K562 (cell line): ENCODE results near the gene MYL9. TPM values are rescaled to one million over a fixed set of nuclear protein-coding genes. Genes with fewer than 3 reads are reported as not detected.

Source experiments
- AFF1 ChIP-seq, 2 experiments: fragments of 450-650 bp; IDR thresholded peaks; 2 replicates each; pipeline ENCODE4 v1.6.1; 2018; ENCODE audit warnings: mild to moderate bottlenecking in 2 of 2, low read depth in 1 of 2; ENCODE audit not compliant: partially characterized antibody in 2 of 2
- FOXP1 ChIP-seq: sonication (generic); formaldehyde crosslinking; IDR thresholded peaks from 2 replicates; pipeline ENCODE4 v1.8.0; 2022; ENCODE audit warnings: mild to moderate bottlenecking, missing genetic modification reagents
- HIVEP1 ChIP-seq: fragments of 250-450 bp; sonication (Bioruptor Pico); IDR thresholded peaks from 2 replicates; pipeline ENCODE4 v1.4.0; 2020; ENCODE audit warnings: mild to moderate bottlenecking
- NFIX ChIP-seq: fragments of 250-450 bp; sonication (Bioruptor Pico); IDR thresholded peaks from 2 replicates; pipeline ENCODE4 v1.4.0; 2020; ENCODE audit warnings: low read depth, mild to moderate bottlenecking, moderate library complexity
- NFRKB ChIP-seq: fragments of 450-650 bp; IDR thresholded peaks from 2 replicates; pipeline ENCODE4 v1.6.1; 2016; ENCODE audit warnings: low read depth
- NKRF ChIP-seq: fragments of 450-650 bp; IDR thresholded peaks from 2 replicates; pipeline ENCODE4 v1.6.1; 2016; ENCODE audit warnings: borderline replicate concordance
- SMARCA5 ChIP-seq: fragments of 450-650 bp; IDR thresholded peaks from 2 replicates; pipeline ENCODE4 v1.6.1; 2016
- TEAD4 ChIP-seq, 2 experiments: sonication (generic) in 1 of 2; formaldehyde crosslinking in 1 of 2; IDR thresholded peaks; 2 replicates each; pipeline versions ENCODE4 v1.6.1 to v1.8.0; 2012 to 2022; ENCODE audit warnings: borderline replicate concordance in 1 of 2, inconsistent platforms in 1 of 2, low read length in 1 of 2, mild to moderate bottlenecking in 1 of 2, missing genetic modification reagents in 1 of 2
- ZBTB7A ChIP-seq: IDR thresholded peaks from 2 replicates; pipeline ENCODE4 v1.6.1; 2011; ENCODE audit warnings: low read depth, mild to moderate bottlenecking, low read length, moderate library complexity, borderline replicate concordance; ENCODE audit not compliant: control insufficient read depth
- ZKSCAN8 ChIP-seq: fragments of 200-800 bp; sonication (Bioruptor generic); IDR thresholded peaks from 2 replicates; pipeline ENCODE4 v1.6.1; 2016; ENCODE audit warnings: missing genetic modification characterization, missing compliant biosample characterization
- polyA plus RNA-seq, 8 experiments: library from polyadenylated mRNA; depleted of rRNA in 4 of 8; stranded (reverse) in 5 of 8; unstranded in 3 of 8; fragments of >200 nt; fragmentation: Nextera tagmentation in 2 of 8; fragmentation: Illumina TruSeq in 1 of 8; extraction: Ambion mirVana in 2 of 8; extraction: Trizol in 1 of 8; gene quantifications; 2 replicates each; pipeline versions ENCODE4 v1.2.1 to v1.2.3, GENCODE V29; 2011 to 2014; ENCODE audit warnings: inconsistent platforms in 1 of 8, missing spikeins in 1 of 8
- total RNA-seq, 7 experiments: library from RNA; depleted of rRNA in 6 of 7; stranded (reverse); fragments of >200 nt in 6 of 7; fragmentation: Illumina TruSeq in 2 of 7; extraction: Trizol in 2 of 7; gene quantifications; 2 replicates each; pipeline versions ENCODE4 v1.2.1 to v1.2.3, GENCODE V29; 2011 to 2021; ENCODE audit warnings: low replicate concordance in 1 of 7
- TF ChIP-seq, protein P1 (sequence below), 2 experiments: IDR thresholded peaks; 2 replicates each; pipeline ENCODE4 v1.6.1; 2011; ENCODE audit warnings: borderline replicate concordance in 1 of 2, control low read depth in 1 of 2, low read depth in 1 of 2, low read length in 1 of 2, mild to moderate bottlenecking in 1 of 2, mixed read lengths in 1 of 2, moderate library complexity in 1 of 2; ENCODE audit not compliant: insufficient read depth in 1 of 2, insufficient read length in 1 of 2, poor library complexity in 1 of 2, severe bottlenecking in 1 of 2; ENCODE audit errors: extremely low read depth in 1 of 2
- TF ChIP-seq, protein P2 (sequence below): fragments of 150-350 bp; IDR thresholded peaks from 2 replicates; pipeline ENCODE4 v1.6.1; 2014; ENCODE audit warnings: low read depth, mild to moderate bottlenecking, low read length, borderline replicate concordance
- TF ChIP-seq, protein P3 (sequence below): IDR thresholded peaks from 3 replicates; pipeline ENCODE4 v1.6.1; 2011; ENCODE audit warnings: borderline replicate concordance, mild to moderate bottlenecking; ENCODE audit not compliant: insufficient read length, insufficient read depth

MYL9 gene
- total and polyA plus RNA-seq, 9 of the 15 experiments (the other 6 are each of a cell fraction or from before 2014, with no cell fraction given), result 0.11 to 3.2 (median 0.81) TPM; not detected in 1

DNA sequence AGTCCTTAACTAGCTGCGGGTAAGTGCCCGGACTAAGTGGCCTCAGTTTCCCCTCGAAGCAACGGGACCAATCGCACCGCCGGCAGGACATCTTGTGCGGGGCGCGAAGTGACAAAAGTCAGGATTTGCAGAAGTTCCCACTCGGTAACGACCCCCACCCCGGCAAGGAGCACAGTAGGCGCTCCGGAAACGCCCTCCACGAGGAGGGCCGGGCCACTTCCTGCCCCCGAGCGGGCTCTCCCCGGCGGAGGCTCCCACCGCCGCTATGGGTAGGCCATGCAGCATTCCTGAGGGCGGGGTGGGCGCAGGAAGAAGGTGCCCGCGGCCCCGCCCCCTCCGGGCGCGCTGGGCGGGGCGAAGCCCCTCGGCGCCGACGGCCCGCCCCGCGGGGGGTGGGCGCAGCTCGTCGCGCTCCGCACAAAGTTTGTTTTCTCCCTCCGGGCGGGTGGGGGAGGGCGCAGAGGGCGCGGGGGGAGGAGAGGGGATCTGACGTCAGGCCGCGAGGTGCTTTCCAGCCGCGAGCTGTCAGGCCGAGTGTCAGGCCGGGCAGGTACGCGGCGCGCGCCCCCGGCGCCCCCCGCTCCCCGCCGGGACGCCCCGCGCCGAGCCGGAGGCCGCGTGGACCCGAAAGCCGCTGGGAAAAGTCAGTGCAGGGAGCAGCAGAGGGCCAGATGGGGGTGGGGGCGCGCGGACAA lies 31.9 kb downstream of the MYL9 start, which contains the start of gene TGIF2 (continued):
- TF ChIP-seq NFIX (CRISPR knock-in tag), result no peak
- TF ChIP-seq HIVEP1 (CRISPR knock-in tag), result no peak
- TF ChIP-seq, protein P1, sequence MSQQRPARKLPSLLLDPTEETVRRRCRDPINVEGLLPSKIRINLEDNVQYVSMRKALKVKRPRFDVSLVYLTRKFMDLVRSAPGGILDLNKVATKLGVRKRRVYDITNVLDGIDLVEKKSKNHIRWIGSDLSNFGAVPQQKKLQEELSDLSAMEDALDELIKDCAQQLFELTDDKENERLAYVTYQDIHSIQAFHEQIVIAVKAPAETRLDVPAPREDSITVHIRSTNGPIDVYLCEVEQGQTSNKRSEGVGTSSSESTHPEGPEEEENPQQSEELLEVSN (IDR thresholded peaks at IDR 0.05; ENCODE audit: borderline replicate concordance in 1 of 2, extremely low read depth in 1 of 2, insufficient read depth in 1 of 2, insufficient read length in 1 of 2, low read depth in 1 of 2, low read length in 1 of 2, poor library complexity in 1 of 2, severe bottlenecking in 1 of 2), result peak in 1 of 2 experiments; percentile 57
- TF ChIP-seq ZBTB7A, result peak; percentile 97
- TF ChIP-seq, protein P2, sequence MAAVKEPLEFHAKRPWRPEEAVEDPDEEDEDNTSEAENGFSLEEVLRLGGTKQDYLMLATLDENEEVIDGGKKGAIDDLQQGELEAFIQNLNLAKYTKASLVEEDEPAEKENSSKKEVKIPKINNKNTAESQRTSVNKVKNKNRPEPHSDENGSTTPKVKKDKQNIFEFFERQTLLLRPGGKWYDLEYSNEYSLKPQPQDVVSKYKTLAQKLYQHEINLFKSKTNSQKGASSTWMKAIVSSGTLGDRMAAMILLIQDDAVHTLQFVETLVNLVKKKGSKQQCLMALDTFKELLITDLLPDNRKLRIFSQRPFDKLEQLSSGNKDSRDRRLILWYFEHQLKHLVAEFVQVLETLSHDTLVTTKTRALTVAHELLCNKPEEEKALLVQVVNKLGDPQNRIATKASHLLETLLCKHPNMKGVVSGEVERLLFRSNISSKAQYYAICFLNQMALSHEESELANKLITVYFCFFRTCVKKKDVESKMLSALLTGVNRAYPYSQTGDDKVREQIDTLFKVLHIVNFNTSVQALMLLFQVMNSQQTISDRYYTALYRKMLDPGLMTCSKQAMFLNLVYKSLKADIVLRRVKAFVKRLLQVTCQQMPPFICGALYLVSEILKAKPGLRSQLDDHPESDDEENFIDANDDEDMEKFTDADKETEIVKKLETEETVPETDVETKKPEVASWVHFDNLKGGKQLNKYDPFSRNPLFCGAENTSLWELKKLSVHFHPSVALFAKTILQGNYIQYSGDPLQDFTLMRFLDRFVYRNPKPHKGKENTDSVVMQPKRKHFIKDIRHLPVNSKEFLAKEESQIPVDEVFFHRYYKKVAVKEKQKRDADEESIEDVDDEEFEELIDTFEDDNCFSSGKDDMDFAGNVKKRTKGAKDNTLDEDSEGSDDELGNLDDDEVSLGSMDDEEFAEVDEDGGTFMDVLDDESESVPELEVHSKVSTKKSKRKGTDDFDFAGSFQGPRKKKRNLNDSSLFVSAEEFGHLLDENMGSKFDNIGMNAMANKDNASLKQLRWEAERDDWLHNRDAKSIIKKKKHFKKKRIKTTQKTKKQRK, result no peak
- TF ChIP-seq FOXP1 (CRISPR knock-in tag), result no peak
- peak; percentile 47; the same call in 1 of the 2 replicates for TF ChIP-seq NFRKB
- no peak for TF ChIP-seq NKRF
- peak; percentile 84 for TF ChIP-seq TEAD4 (IDR thresholded peaks at IDR 0.05; ENCODE audit: low read length)
- TF ChIP-seq TEAD4 (CRISPR knock-in tag; IDR thresholded peaks at IDR 0.05; ENCODE audit: borderline replicate concordance), result peak; percentile 83; the same call in 1 of the 2 replicates
- TF ChIP-seq AFF1 (IDR thresholded peaks at IDR 0.05; ENCODE audit: low read depth in 1 of 2, partially characterized antibody in 2 of 2), result no peak
- peak; percentile 36; the same call in 1 of the 2 replicates for TF ChIP-seq ZKSCAN8
- TF ChIP-seq, protein P3, sequence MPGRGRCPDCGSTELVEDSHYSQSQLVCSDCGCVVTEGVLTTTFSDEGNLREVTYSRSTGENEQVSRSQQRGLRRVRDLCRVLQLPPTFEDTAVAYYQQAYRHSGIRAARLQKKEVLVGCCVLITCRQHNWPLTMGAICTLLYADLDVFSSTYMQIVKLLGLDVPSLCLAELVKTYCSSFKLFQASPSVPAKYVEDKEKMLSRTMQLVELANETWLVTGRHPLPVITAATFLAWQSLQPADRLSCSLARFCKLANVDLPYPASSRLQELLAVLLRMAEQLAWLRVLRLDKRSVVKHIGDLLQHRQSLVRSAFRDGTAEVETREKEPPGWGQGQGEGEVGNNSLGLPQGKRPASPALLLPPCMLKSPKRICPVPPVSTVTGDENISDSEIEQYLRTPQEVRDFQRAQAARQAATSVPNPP, result no peak
- TF ChIP-seq SMARCA5, result no peak
